22Rv1 (cell line): Measurements from ENCODE around the gene SLC17A3.

Experiments used
- H3K27ac ChIP-seq: fragments of 450-650 bp; 2 replicates; pipeline ENCODE4 v1.5.1; 2017
- CTCF ChIP-seq: fragments of 450-650 bp; IDR thresholded peaks from 2 replicates; pipeline ENCODE4 v1.5.1; 2017; ENCODE audit warnings: mild to moderate bottlenecking
- ZFX ChIP-seq: fragments of 450-650 bp; IDR thresholded peaks from 2 replicates; pipeline ENCODE4 v1.6.1; 2017; ENCODE audit warnings: antibody characterized with exemption, borderline replicate concordance

The SLC17A3 gene

GRCh38 chr6:25816252-25816651 lies 57.8 kb downstream of the SLC17A3 start:
- no peak overlapping the region for H3K27ac ChIP-seq
- TF ChIP-seq ZFX = no peak
- no peak for TF ChIP-seq CTCF

- H3K27ac ChIP-seq = no peak overlapping the region
- TF ChIP-seq CTCF = no peak
- no peak for TF ChIP-seq ZFX
Measured at GRCh38 chr6:25815194-25815593, 58.8 kb downstream of the SLC17A3 start.

- TF ChIP-seq ZFX (no peak), CTCF (no peak)
- H3K27ac ChIP-seq = no peak overlapping the region
Measured at GRCh38 chr6:25804804-25805203, 69.2 kb downstream of the SLC17A3 start.

GRCh38 chr6:25801436-25801835 lies 72.6 kb downstream of the SLC17A3 start:
- H3K27ac ChIP-seq = no peak overlapping the region
- TF ChIP-seq ZFX (no peak), CTCF (no peak)
